IPS-15b (cell line): ENCODE measurements around the gene FIGNL1.

ENCODE experiments used
- H3K27me3 ChIP-seq: one replicate; pipeline ENCODE4 v1.6.1; 2013; ENCODE audit warnings: low read length; ENCODE audit not compliant: control insufficient read depth, insufficient read depth
- H3K36me3 ChIP-seq: one replicate; pipeline ENCODE4 v1.6.1; 2013; ENCODE audit warnings: low read length; ENCODE audit not compliant: control insufficient read depth, insufficient read depth
- H3K4me1 ChIP-seq: one replicate; pipeline ENCODE4 v1.6.1; 2013; ENCODE audit warnings: mild to moderate bottlenecking, low read length; ENCODE audit not compliant: control insufficient read depth, insufficient read depth
- H3K4me3 ChIP-seq: one replicate; pipeline ENCODE4 v1.5.1; 2013; ENCODE audit warnings: low read depth, low read length
- H3K9ac ChIP-seq: one replicate; pipeline ENCODE4 v1.6.1; 2013; ENCODE audit warnings: low read depth, mild to moderate bottlenecking, low read length
- H3K9me3 ChIP-seq: one replicate; pipeline ENCODE4 v1.6.1; 2013; ENCODE audit warnings: mild to moderate bottlenecking, low read length; ENCODE audit not compliant: control insufficient read depth, insufficient read depth

Gene FIGNL1

DNA sequence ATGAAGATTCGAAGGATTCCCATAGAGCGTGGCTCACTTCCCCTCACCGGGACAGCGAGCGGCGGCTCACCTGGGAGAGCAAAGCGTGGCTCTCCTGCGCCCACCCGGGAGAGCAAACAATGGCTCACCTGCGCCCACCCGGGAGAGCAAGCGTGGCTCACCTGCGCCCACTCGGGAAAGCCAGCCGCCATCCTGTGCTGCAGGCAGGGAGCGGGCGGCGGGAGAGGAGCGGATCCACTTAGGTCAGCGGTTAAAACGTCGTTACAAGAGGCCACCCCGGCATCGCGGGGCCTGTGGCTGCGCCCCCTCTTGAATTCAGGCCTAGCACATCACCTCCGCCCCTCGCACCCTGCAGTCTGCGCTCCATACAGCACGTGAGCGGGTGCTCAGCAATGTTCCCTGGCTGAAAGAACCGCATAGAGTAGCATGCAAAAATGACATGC lies 461 bp upstream of the FIGNL1 start:
- Histone ChIP-seq H3K9me3 (no peaks in the 10 kb centered on the region), H3K27me3 (peaks cover 5% of the 10 kb centered on the region), H3K9ac (no peak overlapping the region), H3K4me3 (peak overlapping the region; percentile 62), H3K36me3 (peaks cover 12% of the 10 kb centered on the region), H3K4me1 (peaks cover 7% of the 10 kb centered on the region)

DNA sequence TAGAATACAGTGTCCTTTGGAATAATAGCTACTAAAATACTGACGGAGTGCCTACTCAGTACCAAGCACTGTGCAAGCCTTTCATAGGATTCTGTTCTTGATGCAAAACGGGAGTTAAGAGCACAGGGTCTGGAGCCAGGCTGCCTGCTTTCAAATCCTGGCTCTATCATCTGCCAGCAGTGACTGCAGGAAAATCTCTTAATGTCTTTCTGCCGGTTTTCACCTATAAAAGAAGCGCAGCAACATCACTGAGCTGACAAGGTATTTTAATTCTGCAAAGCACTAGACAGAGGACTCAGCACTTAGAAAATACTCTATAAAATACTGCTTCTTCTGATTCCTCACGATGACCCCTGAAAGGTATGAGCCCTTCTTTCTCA lies 659 bp downstream of the FIGNL1 start:
- Histone ChIP-seq H3K9ac (no peak overlapping the region), H3K4me1 (peaks cover 7% of the 10 kb centered on the region), H3K4me3 (peak overlapping the region; percentile 62), H3K9me3 (no peaks in the 10 kb centered on the region), H3K36me3 (peaks cover 12% of the 10 kb centered on the region), H3K27me3 (peaks cover 5% of the 10 kb centered on the region)

DNA sequence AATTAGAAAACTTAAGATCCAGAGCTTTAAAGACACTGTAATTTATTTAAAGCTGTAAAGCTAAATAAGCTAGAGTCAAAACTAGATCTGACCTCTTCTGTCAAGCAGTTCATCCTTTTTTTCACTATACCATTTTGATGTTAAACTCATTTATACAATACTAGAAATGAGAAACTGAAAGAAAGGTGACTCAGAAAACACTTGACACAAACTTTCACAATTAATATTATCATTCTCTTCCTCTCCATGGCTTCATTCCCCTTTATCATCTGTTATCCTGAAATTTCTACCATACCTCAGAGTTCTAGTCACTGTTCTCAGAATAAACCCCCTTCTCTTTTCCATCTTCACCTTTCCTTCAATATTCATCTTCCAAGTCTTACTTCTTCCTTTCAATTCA lies 1.3 kb downstream of the FIGNL1 start:
- H3K4me1 ChIP-seq, result peaks cover 7% of the 10 kb centered on the region
- H3K9ac ChIP-seq, result no peak overlapping the region
- no peaks in the 10 kb centered on the region for H3K9me3 ChIP-seq
- H3K27me3 ChIP-seq, result peaks cover 5% of the 10 kb centered on the region
- no peak overlapping the region for H3K4me3 ChIP-seq
- H3K36me3 ChIP-seq, result peaks cover 12% of the 10 kb centered on the region

DNA sequence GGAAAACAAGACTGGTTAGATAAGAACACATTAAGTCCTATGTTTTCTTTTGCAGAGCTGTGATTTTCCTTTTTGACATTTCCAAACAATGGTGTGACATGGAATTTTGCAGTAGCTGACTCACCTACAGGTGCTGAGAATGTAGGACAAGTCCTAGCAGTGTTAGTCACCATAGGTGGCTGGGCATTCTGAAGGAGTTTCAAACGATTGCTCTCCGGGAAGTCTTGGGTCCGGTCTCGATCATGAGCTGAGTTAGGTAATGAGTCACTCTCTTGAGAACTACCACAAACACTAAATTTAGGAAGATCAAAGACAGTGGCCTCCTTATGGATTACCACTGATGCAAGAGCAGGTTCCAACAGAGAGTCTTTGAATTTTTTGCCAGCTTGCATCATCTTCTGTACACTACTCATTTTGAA lies 3.6 kb downstream of the FIGNL1 start:
- Histone ChIP-seq H3K36me3 (peaks cover 12% of the 10 kb centered on the region), H3K9ac (no peak overlapping the region), H3K4me1 (peaks cover 7% of the 10 kb centered on the region), H3K9me3 (no peaks in the 10 kb centered on the region), H3K27me3 (peaks cover 5% of the 10 kb centered on the region), H3K4me3 (no peak overlapping the region)

DNA sequence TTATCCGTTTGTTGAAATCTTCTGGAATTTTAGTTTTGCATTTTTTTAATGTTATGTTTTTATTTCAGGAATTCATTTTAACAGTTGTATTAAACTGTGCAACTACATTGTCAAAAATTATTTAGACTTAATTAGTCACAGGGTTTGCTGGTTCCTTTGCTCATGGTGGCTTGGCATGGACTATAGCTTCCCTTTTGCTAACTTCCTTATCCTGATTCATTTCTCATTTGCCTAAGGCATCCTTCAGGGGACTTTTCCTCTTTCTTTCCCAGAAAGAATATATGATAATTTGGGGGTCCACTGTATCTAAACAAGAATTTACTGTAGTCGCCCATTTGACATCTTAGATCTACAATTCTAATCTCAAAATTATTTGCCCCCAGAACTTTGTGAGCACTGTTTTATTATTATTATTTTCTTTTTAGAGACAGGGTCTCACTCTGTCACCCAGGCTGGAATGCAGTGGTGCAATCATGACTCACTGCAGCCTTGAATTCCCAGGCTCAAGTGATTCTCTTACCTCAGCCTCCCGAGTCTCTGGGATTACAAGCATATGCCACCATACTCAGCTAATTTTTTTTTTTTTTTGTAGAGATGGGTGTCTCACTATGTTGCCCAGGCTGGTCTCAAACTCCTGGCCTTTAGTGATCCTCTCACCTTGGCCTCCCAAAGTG lies 13.9 kb downstream of the FIGNL1 start:
- H3K27me3 ChIP-seq, result no peaks in the 10 kb centered on the region
- peaks cover 2% of the 10 kb centered on the region for H3K4me1 ChIP-seq
- H3K4me3 ChIP-seq, result no peak overlapping the region
- H3K36me3 ChIP-seq, result no peaks in the 10 kb centered on the region
- no peak overlapping the region for H3K9ac ChIP-seq
- no peaks in the 10 kb centered on the region for H3K9me3 ChIP-seq

DNA sequence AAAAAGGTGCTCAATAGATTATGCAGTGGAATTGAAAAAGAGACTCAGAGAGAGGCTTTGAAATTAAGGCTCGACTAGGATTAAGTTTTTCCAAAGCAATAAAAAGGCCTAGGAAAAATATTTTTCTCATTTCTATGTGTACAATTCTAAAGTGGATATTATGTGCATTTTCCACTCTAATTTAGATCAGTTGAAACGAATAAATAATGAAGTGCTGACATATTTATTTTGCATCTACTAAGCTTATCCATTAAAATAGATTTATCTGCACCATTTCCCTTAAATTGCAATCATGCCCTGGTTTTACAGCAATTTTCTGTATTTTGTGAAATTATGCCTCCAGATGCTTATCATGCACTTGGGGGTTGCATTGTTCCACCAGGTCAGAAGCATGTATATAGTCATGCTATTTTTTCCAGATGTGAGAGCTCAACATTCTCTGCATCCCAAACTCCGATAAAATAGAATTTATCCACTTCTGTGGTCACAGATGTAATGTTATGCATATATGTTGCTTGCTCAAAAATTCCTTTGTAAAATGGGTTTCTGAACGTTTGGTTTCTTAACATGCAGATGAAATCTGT lies 18.3 kb downstream of the FIGNL1 start:
- Histone ChIP-seq H3K4me3 (no peak overlapping the region), H3K9me3 (no peaks in the 10 kb centered on the region), H3K4me1 (peaks cover 2% of the 10 kb centered on the region), H3K27me3 (no peaks in the 10 kb centered on the region), H3K36me3 (no peaks in the 10 kb centered on the region), H3K9ac (no peak overlapping the region)

DNA sequence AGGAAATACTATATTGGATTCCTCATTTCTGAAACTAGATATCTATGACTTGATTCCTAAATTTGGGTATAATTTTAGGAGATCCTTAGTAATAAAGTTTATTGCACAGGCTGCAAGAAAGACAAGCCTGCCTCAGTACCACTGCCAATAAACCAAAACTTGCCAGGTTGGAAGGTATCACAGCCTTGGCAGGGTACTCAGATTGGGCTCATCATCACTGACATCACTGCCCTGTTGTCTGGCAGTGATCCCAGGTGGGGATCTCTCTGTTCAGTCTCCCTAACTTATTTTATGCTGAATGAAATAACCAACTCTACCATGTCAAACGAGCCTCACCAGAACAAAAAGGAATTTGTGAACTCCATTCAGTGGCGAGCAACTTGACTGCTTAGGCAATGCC lies 18.8 kb downstream of the FIGNL1 start:
- Histone ChIP-seq H3K9ac (no peak overlapping the region), H3K27me3 (no peaks in the 10 kb centered on the region), H3K4me3 (no peak overlapping the region), H3K4me1 (peaks cover 2% of the 10 kb centered on the region), H3K36me3 (no peaks in the 10 kb centered on the region), H3K9me3 (no peaks in the 10 kb centered on the region)

DNA sequence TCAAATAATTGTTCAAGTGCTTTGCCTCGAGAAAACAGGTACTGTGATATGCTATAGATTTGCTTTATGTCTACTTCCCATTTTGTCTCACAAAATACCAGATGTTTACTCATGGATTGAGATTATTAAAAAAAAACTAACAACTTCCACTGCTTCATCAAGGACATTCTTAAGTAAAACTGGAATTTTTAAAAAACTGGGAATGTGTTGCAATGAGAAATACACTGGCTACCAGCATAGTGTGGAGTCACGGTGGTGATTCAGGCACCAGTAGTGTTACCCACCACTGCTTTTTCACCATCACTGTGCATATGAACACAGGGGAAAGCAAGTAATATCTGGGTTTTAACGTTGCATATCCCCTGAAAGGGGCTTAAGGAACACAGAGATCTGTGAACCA lies 21.2 kb downstream of the FIGNL1 start:
- H3K9me3 ChIP-seq, result no peaks in the 10 kb centered on the region
- no peak overlapping the region for H3K9ac ChIP-seq
- H3K27me3 ChIP-seq, result no peaks in the 10 kb centered on the region
- H3K4me3 ChIP-seq, result no peak overlapping the region
- no peaks in the 10 kb centered on the region for H3K36me3 ChIP-seq
- H3K4me1 ChIP-seq, result peaks cover 2% of the 10 kb centered on the region

DNA sequence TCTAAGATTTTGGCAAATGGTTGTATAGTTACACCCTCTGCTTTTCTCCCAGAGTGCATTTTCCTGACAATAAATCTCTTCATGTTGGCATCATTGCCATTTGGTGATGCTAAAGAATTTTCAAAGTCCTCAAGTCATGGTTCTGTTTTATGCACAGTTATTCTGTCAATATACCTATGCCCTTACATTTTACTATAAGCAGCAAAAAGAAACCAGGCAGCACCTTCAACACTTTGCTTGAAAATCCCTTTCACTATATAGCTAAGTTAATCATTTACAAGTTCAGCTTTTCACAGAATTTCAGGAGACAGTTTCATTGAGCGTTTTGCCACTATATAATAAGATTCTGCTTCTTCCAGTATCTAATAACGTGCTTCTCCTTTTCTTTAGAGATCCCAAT lies 22.6 kb downstream of the FIGNL1 start:
- H3K9ac ChIP-seq, result no peak overlapping the region
- no peaks in the 10 kb centered on the region for H3K4me1 ChIP-seq
- no peak overlapping the region for H3K4me3 ChIP-seq
- no peaks in the 10 kb centered on the region for H3K27me3 ChIP-seq
- no peaks in the 10 kb centered on the region for H3K9me3 ChIP-seq
- H3K36me3 ChIP-seq, result no peaks in the 10 kb centered on the region

DNA sequence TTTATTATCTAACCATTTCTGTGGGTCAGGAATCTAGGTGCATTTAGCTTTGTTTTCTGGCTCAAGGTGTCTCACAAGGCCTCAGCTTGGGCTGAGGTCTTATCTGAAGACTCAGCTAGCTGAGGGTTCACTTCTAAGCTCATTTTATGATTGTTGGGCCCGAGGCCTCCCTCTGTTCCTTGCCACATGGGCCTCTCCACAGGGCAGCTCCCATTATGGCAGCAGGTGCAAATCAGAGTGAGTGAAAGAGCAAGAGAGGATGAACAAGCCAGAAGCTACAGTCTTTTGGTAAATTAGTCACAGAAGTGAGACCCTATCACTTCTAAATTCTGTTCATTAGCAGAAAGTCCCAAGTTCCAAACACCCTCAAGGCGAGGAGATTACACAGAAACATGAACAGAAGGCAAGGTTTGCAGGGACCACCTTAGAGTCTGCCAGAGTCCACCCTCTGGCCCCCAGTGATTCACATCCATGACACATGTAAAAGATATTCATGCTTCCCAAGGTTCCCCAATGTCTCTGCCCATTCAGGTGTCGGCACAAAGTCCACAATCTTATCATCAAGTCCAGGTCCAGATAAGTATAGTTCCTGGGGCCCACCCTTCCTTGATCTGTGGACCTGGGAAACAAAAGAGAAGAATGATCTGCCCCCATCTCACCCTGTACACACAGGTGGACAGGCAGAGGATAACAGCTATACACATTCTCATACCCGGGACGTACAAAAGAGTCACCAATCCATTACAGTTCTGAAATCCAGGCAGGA lies 23.7 kb downstream of the FIGNL1 start:
- H3K36me3 ChIP-seq, result no peaks in the 10 kb centered on the region
- H3K4me1 ChIP-seq, result peaks cover under 1% of the 10 kb centered on the region
- no peak overlapping the region for H3K9ac ChIP-seq
- H3K4me3 ChIP-seq, result no peak overlapping the region
- no peaks in the 10 kb centered on the region for H3K27me3 ChIP-seq
- no peaks in the 10 kb centered on the region for H3K9me3 ChIP-seq

DNA sequence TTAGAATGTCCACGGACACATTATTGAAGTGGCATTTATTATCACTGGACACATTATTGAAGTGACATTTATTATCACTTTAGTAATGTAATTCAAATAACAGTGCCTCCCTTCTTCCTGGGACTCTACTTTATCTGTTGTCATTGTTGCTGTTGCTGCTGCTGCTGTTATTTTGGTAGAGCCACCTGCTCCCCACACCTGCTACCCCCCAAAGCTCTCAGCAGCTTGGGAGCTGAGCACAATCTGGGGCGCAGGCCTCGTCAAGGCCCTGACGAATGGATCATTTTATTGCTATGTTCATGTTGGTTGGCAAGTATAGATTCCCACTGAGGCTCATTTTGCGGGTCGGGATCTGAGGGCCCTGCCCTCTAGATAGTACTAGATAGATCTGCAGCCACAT lies 24.8 kb downstream of the FIGNL1 start:
- Histone ChIP-seq H3K36me3 (no peaks in the 10 kb centered on the region), H3K27me3 (no peaks in the 10 kb centered on the region), H3K4me3 (no peak overlapping the region), H3K4me1 (peaks cover 4% of the 10 kb centered on the region), H3K9me3 (no peaks in the 10 kb centered on the region), H3K9ac (no peak overlapping the region)

DNA sequence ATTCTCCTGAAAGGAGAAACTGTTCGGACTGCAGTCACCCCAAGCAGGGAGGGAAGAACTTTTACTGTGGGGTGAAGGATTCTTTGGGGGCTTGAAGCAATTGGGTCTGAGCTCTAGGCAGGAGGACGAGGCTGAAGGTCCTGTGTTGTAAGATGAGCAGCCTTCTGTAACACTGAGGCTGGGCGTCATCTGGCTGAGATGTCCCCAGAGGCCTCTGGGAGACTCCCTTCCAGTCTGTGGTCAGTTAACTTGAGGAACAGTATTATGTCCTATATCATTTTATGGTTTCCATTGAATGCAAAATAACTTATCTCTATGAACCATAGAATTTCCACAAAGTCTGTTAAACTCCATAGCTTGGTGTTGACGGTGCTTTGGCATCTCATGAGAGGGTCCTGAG lies 26.3 kb downstream of the FIGNL1 start:
- Histone ChIP-seq H3K4me1 (peaks cover 4% of the 10 kb centered on the region), H3K36me3 (no peaks in the 10 kb centered on the region), H3K9ac (no peak overlapping the region), H3K9me3 (no peaks in the 10 kb centered on the region), H3K4me3 (no peak overlapping the region), H3K27me3 (no peaks in the 10 kb centered on the region)
